H1 (cell line): Measurements from ENCODE around the gene DEUP1. TPM values are rescaled to one million over a fixed set of nuclear protein-coding genes. Genes with fewer than 3 reads are reported as not detected.

Source experiments
- CBX8 ChIP-seq: fragments of 300-800, 300-1000 bp; sonication (generic); IDR thresholded peaks from 2 replicates; pipeline ENCODE4 v1.7.1; 2016; ENCODE audit warnings: low read depth, low read length, borderline replicate concordance
- CHD2 ChIP-seq: IDR thresholded peaks from 2 replicates; pipeline ENCODE4 v1.6.1; 2012; ENCODE audit warnings: low read length, improper control_type of control experiment
- KDM4A ChIP-seq: IDR thresholded peaks from one replicate; pipeline ENCODE4 v1.7.1; 2012; ENCODE audit warnings: low read depth, mild to moderate bottlenecking, moderate library complexity, low read length, inconsistent platforms; ENCODE audit not compliant: severe bottlenecking
- MAFK ChIP-seq: IDR thresholded peaks from 2 replicates; pipeline ENCODE4 v1.6.1; 2012; ENCODE audit warnings: low read depth, mild to moderate bottlenecking, improper control_type of control experiment, low read length
- PHF8 ChIP-seq: fragments of 200-600 bp; sonication (generic); conservative IDR thresholded peaks from 2 replicates; pipeline ENCODE4 v1.7.1; 2012; ENCODE audit warnings: low read depth, mild to moderate bottlenecking, inconsistent platforms, low read length, moderate library complexity
- POLR2A ChIP-seq, 2 experiments: IDR thresholded peaks; 1 replicate in 1 of 2; 2 replicates in 1 of 2; pipeline ENCODE4 v1.6.1; 2011; ENCODE audit warnings: low read depth in 2 of 2, low read length in 2 of 2, mild to moderate bottlenecking in 2 of 2; ENCODE audit errors: control extremely low read depth in 1 of 2
- SP4 ChIP-seq: IDR thresholded peaks from 2 replicates; pipeline ENCODE4 v1.6.1; 2012; ENCODE audit warnings: low read length, inconsistent platforms
- SUZ12 ChIP-seq: fragments of 200-600 bp; sonication (generic); IDR thresholded peaks from 2 replicates; pipeline ENCODE4 v1.6.1; 2012; ENCODE audit warnings: mild to moderate bottlenecking, inconsistent platforms, low read length, moderate library complexity, mixed read lengths
- TAF7 ChIP-seq: optimal IDR thresholded peaks from 2 replicates; pipeline ENCODE3; 2011; ENCODE audit warnings: low read depth, mild to moderate bottlenecking, inconsistent platforms, low read length, moderate library complexity, borderline replicate concordance
- polyA plus RNA-seq, 7 experiments: library from polyadenylated mRNA; depleted of rRNA in 3 of 7; stranded (reverse) in 5 of 7; unstranded in 2 of 7; fragments of >200 nt in 5 of 7; fragments of 200-250 nt in 2 of 7; gene quantifications; 1 replicate in 5 of 7; 2 replicates in 1 of 7; 4 replicates in 1 of 7; pipeline versions ENCODE4 v1.2.1 to v1.2.3, GENCODE V29; 2011 to 2013; ENCODE audit warnings: missing spikeins in 2 of 7, mixed read lengths in 2 of 7
- total RNA-seq: library from RNA; stranded (reverse); fragmentation: NEBNext Ultra II Directional; extraction: Animal tissue kit (Norgen Biotek cat#: 25700); gene quantifications from 2 replicates; pipeline ENCODE4 v1.2.1, GENCODE V29; 2021

DEUP1 gene
- total and polyA plus RNA-seq, 2 of the 8 experiments (the other 6 are each of a cell fraction or from before 2014, with no cell fraction given) = 0.45 TPM; not detected in 1

DNA sequence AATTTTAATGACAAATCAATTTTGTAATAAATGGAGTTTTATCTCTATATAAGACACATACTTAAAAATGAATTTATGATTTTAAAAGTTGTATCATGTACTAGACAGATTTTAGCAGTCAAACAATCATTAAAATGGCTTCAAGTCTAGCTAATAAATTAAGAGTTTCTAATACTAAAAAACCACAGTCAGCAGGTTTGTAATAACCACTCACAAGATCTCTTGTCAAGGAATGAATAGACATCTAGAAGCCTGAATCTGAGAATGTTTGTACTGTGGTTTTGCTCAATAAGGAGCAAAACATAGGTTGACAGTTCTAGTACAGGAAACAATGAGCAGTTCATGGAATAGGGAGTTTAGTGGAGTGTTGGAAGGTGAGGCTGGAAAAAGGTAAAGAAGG is 81.2 kb downstream of the DEUP1 start (continued):
- TF ChIP-seq TAF7 (no peak), PHF8 (no peak), CHD2 (no peak), SUZ12 (no peak), SP4 (no peak), POLR2A (IDR thresholded peaks at IDR 0.05; ENCODE audit: control extremely low read depth in 1 of 2, low read depth in 2 of 2, low read length in 2 of 2) (no peak), MAFK (no peak), CBX8 (no peak), KDM4A (no peak)
- TF ChIP-seq, all 59 proteins: peak for 0
